C4-2B (cell line): ENCODE results near the gene ARNT2.

Experiments used
- ZFX ChIP-seq: fragments of 450-650 bp; IDR thresholded peaks from 2 replicates; pipeline ENCODE4 v1.6.1; 2017
- TF ChIP-seq, protein P1 (sequence below): fragments of 450-650 bp; conservative IDR thresholded peaks from 2 replicates; pipeline ENCODE4 v1.5.1; 2017; ENCODE audit warnings: mild to moderate bottlenecking

GRCh38 chr15:80580106-80580505, 175.9 kb downstream of the ARNT2 start:
- TF ChIP-seq, protein P1, sequence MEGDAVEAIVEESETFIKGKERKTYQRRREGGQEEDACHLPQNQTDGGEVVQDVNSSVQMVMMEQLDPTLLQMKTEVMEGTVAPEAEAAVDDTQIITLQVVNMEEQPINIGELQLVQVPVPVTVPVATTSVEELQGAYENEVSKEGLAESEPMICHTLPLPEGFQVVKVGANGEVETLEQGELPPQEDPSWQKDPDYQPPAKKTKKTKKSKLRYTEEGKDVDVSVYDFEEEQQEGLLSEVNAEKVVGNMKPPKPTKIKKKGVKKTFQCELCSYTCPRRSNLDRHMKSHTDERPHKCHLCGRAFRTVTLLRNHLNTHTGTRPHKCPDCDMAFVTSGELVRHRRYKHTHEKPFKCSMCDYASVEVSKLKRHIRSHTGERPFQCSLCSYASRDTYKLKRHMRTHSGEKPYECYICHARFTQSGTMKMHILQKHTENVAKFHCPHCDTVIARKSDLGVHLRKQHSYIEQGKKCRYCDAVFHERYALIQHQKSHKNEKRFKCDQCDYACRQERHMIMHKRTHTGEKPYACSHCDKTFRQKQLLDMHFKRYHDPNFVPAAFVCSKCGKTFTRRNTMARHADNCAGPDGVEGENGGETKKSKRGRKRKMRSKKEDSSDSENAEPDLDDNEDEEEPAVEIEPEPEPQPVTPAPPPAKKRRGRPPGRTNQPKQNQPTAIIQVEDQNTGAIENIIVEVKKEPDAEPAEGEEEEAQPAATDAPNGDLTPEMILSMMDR: no peak
- no peak for TF ChIP-seq ZFX
